Measurements from ENCODE around the gene GFRA3. TPM values are rescaled to one million over a fixed set of nuclear protein-coding genes. Genes with fewer than 3 reads are reported as not detected.

GFRA3 gene
- total RNA-seq, 1 experiment from 2014 or later = 1.6 TPM

GRCh38 chr5:138213161-138214029 lies 61.0 kb downstream of the GFRA3 start, which contains the start of gene CDC23:
CDC23 (minus strand) TSS chr5:138213323; CDS start chr5:138213312, 11 bp downstream.
- Histone ChIP-seq H2BK120ac (ENCODE audit: low read depth, low read length, poor library complexity, severe bottlenecking) (no peak within 1 kb of the TSS), H2AFZ (ENCODE audit: low read length) (peak within 1 kb of the TSS; percentile 0), H3K9me3 (ENCODE audit: control insufficient read depth, low read depth, low read length) (no peaks in the 10 kb centered on the region), H3K14ac (ENCODE audit: insufficient read depth, low read length) (peak within 1 kb of the TSS; percentile 87), H2BK20ac (ENCODE audit: low read depth, low read length, poor library complexity, severe bottlenecking) (no peak within 1 kb of the TSS), H3K4me1 (ENCODE audit: insufficient read depth, low read length) (no peaks in the 10 kb centered on the region), H3K4ac (ENCODE audit: low read depth, low read length) (no peak within 1 kb of the TSS; the same call in 1 of the 2 replicates), H3K23ac (ENCODE audit: insufficient read length, low read depth, low read length) (no peak within 1 kb of the TSS), H3K4me2 (ENCODE audit: insufficient read depth, insufficient read length, low read length) (peak within 1 kb of the TSS; percentile 63), H2BK5ac (ENCODE audit: insufficient read length, low read length) (peak within 1 kb of the TSS; percentile 31), H4K20me1 (ENCODE audit: control insufficient read depth, insufficient read depth, insufficient read length) (no peaks in the 10 kb centered on the region), H3K79me2 (ENCODE audit: insufficient read depth, low read length) (peaks cover 8% of the 10 kb centered on the region), H2BK15ac (ENCODE audit: low read depth, low read length) (no peak within 1 kb of the TSS), H2AK5ac (ENCODE audit: insufficient read length, low read length) (no peak within 1 kb of the TSS), H3K27me3 (ENCODE audit: insufficient read depth, low read length) (no peaks in the 10 kb centered on the region), H3K23me2 (ENCODE audit: insufficient read length, low read depth, low read length, poor library complexity, severe bottlenecking) (peaks cover 3% of the 10 kb centered on the region), H3T11ph (ENCODE audit: low read length) (peak within 1 kb of the TSS; percentile 37), H3K56ac (ENCODE audit: insufficient read length, low read depth, low read length) (peak within 1 kb of the TSS; percentile 41), H3K27ac (ENCODE audit: insufficient read length, low read depth, low read length) (peak within 1 kb of the TSS; percentile 84), H3K9ac (ENCODE audit: extremely low read depth, insufficient read length, low read length) (peak within 1 kb of the TSS; percentile 97), H4K8ac (replicated peaks; ENCODE audit: insufficient read length, low read depth, low read length) (no peak within 1 kb of the TSS), H4K91ac (ENCODE audit: insufficient read length, low read depth, low read length) (no peak within 1 kb of the TSS), H2BK12ac (ENCODE audit: insufficient read length, low read depth, low read length) (no peak within 1 kb of the TSS), H3K79me1 (ENCODE audit: insufficient read depth, low read depth, low read length, poor library complexity, severe bottlenecking) (no peaks in the 10 kb centered on the region), H3K18ac (ENCODE audit: insufficient read length, low read depth, low read length) (peak within 1 kb of the TSS; percentile 93), H4K5ac (ENCODE audit: insufficient read length, low read depth, low read length) (peak within 1 kb of the TSS; percentile 29)
- H3K4me1 Mint-ChIP-seq = peaks cover 4 to 15% of the 10 kb centered on the region in 2 experiments; a peak in 2 of 4 replicates
- WGBS (ENCODE audit: extremely low coverage, insufficient read length, low lambda C conversion rate) = no CpG with 5 or more reads among the region's 32 CpGs
- H3K27me3 Mint-ChIP-seq (ENCODE audit: low read depth) = peaks cover 2% of the 10 kb centered on the region; the same call in 1 of the 2 replicates
- H3K36me3 Mint-ChIP-seq (ENCODE audit: insufficient read depth in 1 of 3, low read depth in 3 of 3) = peaks cover 2 to 17% (median 8%) of the 10 kb centered on the region in 3 experiments; a peak in 5 of 7 replicates
- peak within 1 kb of the TSS; percentile 98 to 99 (median 99) for H3K27ac Mint-ChIP-seq
- H3K4me3 Mint-ChIP-seq = peak within 1 kb of the TSS; percentile 100
- TF ChIP-seq CTCF (conservative IDR thresholded peaks at IDR 0.05) = no peak
- peak; percentile 98 for DNase-seq
- H3K9me3 Mint-ChIP-seq = peaks cover 2 to 6% of the 10 kb centered on the region in 2 experiments; a peak in 2 of 5 replicates
